Stimulated activated CD4-positive, alpha-beta T cell treated with anti-CD3 and anti-CD28 coated beads, Interleukin-15, amount 100 ng/mL, for 24 hours (primary cell): Measurements from ENCODE around the gene ANKRD28.
"Not testable (repeated sequence)": the region's sequence is repeated elsewhere in the genome, so short reads cannot be mapped to it uniquely, and the experiment has no call there.

ENCODE experiments used
- DNase-seq: peaks from one replicate; pipeline ENCODE4 v3.0.0-alpha.2; 2020

Gene ANKRD28

GRCh38 chr3:15768421-15769255 lies 29.1 kb downstream of the ANKRD28 start:
- peak; percentile 11 for DNase-seq

DNA sequence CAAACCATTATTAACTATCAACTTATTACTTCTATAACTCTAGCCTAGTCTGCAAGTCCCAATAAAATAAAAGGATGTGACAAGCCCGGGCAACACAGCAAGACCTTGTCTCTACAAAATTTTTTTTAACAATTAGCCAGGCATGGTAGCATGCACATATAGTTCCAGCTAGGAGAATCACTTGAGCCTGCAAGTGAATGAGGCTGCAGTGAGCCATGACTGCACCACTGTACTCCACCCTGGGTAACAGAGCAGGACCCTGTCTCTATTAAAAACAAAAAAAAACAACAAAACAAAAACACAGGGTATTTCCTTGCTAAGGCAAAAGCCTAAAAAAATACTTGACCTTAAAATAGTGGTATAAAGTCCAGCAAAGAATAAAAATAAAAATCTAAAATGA lies 31.4 kb downstream of the ANKRD28 start:
- no peak for DNase-seq

- DNase-seq = no peak
Observed at GRCh38 chr3:15758295-15758694, 39.5 kb downstream of the ANKRD28 start.

DNA sequence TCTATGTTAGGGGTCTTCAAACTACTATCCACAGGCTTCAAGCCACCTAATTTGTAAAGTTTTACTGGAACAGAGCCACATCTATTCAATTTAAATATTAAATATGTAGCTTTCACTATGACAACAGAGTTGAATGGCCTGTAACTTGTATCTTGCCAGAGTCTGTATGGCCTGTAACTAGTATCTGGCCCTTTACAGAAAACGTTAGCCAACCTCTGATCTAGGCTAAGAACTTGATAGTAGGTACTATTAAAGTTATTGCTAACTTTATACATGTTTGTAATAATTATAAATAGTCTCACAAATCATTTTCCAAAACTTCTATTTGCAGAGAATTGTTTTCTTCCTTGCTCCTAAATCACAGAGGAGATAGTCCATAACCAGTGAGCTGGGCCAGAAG lies 40.0 kb downstream of the ANKRD28 start:
- DNase-seq = no peak

DNA sequence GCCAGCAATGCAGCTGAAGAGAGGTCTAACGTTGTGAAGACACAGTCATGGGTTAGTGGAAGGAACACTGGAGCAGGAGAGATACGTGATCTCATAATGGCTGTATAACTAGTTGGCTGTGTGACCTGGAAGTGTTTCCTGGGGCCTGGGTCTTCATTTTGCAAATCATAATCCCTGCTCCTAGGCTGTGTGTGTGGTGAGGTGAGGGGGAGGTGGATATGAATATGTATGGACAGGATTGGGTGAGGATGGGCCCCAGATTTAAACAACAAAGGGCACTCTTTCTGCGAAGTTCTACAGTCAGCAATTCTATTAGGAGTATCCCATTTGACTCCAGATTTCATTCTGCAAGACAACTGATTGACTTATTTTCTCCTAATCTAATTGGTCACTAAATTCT lies 41.3 kb downstream of the ANKRD28 start:
- no peak for DNase-seq

GRCh38 chr3:15755780-15756179 lies 42.0 kb downstream of the ANKRD28 start:
- no peak for DNase-seq

DNA sequence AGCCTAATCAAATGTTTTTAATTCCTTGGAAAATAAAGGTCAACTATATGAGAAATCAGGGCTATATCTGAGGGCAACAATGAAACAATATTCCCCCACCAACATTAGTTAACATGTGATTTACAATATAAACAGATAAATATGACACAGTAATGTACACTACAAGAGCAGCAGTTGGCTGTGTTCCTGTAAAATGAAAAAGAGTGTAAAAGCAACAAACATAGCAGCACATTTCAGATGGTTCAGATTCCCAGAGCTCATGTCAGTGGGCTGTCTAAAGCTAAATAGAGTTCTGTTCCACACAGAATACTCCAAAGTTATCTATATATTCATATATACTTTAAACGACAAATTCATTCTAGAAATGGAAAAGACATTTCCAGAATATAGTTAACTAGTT lies 42.6 kb downstream of the ANKRD28 start:
- no peak for DNase-seq

DNA sequence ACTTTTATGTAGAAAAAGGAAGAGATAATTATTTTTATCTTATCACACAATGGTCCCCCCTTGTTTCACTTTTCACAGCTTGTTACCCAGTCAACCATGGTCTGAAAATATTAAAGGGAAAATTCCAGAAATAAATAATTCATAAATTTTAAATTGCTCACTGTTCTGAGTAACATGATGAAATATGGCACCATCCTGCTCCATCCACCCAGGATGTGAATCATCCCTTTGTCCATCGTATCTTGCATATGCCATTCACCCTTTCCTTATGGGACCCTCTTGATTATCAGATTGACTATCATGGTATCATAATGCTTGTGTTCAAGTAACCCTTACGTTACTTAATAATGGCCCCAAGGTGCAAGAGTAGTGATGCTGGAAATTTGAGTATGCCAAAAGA lies 43.7 kb downstream of the ANKRD28 start:
- no peak for DNase-seq

- no peak for DNase-seq
Observed at GRCh38 chr3:15753056-15753710, 44.6 kb downstream of the ANKRD28 start.

- DNase-seq = no peak
Observed at GRCh38 chr3:15750879-15751278, 46.9 kb downstream of the ANKRD28 start.

DNA sequence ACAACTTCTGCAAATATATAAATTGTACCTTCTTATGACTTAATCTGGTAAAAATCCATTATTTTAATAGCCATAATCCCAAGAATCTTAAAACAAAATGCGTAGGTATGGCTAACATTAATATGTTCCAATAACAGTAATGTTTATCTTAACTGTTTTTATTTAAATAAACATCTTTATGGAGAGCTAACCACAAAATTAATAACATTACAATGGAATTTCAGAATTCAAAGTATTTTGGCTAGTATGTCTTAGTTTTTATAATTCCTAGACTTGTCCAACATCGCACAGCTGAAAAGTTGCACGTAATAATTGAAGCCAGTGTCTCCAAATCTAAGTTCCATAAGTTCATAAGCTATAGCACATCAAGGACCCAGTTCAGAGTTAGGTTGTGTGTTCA lies 47.6 kb downstream of the ANKRD28 start:
- DNase-seq = no peak

DNA sequence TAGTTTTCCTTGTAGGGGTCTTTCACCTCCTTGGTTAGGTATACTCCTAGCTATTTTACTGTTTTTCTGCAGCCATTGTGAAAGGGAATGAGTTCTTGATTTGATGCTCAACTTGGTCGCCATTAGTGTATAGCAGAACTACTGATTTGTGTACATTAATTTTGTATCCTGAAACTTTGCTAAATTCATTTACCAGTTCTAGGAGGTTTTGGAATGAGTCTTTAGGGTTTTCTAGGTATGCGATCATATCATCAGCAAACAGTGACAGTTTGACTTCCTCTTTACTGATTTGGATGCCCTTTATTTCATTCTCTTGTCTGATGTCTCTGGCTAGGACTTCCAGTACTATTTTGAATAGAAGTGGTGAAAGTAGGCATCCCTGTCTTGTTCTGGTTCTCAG lies 51.9 kb downstream of the ANKRD28 start:
- DNase-seq = not testable (repeated sequence)

GRCh38 chr3:15744176-15744575 lies 53.6 kb downstream of the ANKRD28 start:
- DNase-seq = no peak

- DNase-seq = no peak
Observed at GRCh38 chr3:15743587-15744009, 54.2 kb downstream of the ANKRD28 start.

GRCh38 chr3:15742236-15742635 lies 55.5 kb downstream of the ANKRD28 start:
- DNase-seq = not testable (repeated sequence)

DNA sequence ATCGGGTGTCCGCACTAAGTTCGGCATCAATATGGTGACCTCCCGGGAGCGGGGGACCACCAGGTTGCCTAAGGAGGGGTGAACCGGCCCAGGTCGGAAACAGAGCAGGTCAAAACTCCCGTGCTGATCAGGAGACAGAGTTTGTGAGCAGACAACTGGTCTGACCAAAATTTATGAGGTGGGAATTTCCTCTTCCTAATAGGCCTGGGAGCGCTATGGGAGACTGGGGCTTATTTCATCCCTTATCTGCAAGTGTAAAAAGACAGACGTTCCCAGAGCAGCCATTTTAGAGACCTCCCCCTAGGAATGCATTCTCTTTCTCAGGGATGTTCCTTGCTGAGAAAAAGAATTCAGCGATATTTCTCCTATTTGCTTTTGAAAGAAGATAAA lies 59.2 kb downstream of the ANKRD28 start:
- DNase-seq = not testable (repeated sequence)

DNA sequence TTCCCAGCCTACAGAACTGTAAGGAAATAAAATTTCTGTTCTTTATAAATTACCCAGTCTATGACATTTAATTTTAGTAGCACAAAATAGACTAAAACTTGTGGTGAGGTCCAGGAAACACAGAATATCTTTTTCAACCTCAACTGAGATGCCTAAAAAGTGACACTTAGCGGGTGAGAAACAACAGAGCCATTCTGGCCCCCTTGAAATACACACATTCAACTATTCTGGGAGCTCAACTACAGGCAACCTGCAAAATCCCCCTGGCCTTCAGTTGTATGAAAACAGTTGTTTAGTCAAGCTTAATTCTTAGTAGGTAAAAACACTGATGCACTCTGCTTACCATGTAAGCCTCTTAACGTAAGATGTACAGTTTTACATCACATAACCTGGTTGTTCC lies 66.8 kb downstream of the ANKRD28 start:
- DNase-seq = no peak

DNA sequence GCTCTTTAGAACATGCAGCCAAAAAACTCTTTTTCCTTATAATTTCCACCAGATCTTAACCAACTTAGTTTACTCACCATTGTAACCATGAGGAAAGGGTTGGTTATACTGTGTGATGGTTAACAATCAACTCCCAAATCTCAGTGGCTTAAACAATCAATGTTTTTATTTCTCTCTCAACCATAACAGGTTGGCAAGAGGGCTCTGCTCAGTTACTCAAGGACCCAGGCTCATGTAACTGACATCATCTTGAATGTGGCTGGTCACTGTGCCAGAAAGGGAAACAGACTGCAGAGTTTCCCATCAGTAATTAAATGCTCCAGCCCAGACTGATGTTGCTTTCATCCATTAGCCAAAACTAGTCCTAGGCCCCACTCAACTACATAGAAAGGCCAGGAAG lies 69.0 kb downstream of the ANKRD28 start:
- no peak for DNase-seq

- no peak for DNase-seq
Observed at GRCh38 chr3:15726881-15727280, 70.9 kb downstream of the ANKRD28 start.

- no peak for DNase-seq
Observed at GRCh38 chr3:15726043-15726442, 71.7 kb downstream of the ANKRD28 start.

- DNase-seq = no peak
Observed at GRCh38 chr3:15724446-15724845, 73.3 kb downstream of the ANKRD28 start.

DNA sequence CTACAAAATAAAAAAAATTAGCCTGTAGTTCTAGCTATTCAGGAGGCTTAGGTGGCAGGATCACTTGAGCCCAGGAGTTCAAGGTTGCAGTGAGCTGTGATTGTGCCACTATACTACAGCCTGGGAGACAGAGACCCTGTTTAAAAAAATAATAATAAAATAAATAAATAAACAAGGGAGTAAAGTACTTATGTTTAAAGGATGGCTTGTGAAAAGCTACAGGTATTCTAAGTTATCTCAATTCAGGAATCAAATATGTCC lies 74.2 kb downstream of the ANKRD28 start:
- DNase-seq = no peak

DNA sequence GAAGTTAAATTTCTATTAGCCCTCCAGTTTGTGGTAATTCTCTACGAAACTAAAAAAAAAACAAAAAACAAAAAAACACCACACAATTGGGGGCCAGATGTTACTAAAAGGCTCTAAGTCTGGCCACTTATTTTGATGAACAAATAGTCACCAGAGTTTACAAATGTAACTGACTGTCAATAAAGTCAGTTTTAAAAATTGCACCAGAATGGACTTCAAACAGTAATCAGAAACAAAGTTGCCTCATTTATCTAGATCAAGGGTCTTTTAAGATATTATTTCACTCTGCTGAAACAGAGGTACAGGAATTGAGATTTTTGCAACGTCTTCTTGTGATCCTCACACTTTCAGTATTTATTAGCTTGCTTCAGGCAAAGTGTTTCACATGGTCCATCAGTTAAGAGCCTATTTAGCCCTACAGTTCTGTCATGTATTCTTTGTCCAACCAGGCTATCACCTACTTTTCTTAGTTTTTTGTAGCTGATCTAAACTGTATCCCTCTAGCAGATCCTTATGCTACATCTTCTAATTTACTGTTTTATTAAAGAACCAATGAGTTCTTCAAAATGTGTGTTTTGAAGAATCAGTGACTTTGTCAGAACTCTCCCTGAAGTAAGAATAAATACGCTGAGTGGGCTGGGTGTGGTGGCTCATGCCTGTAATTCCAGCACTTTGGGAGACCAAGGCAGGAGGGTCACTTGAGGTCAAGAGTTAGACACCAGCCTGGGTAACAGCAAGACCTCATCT lies 74.7 kb downstream of the ANKRD28 start:
- DNase-seq = no peak

- DNase-seq = no peak
Observed at GRCh38 chr3:15716178-15716577, 81.6 kb downstream of the ANKRD28 start.
